Pancreas (tissue), 10 donors: ENCODE data around the gene MPRIP. TPM values are rescaled to one million over a fixed set of nuclear protein-coding genes. Genes with fewer than 3 reads are reported as not detected.

ENCODE experiments used
- ATAC-seq, 4 donors: fragments of 200-7000 bp; cut with Tn5 transposase; one replicate each; pipeline versions ENCODE4 v1.8.0 to v1.9.1; 2020; ENCODE audit warnings: mild to moderate bottlenecking in 4 of 4, moderate library complexity in 4 of 4
- DNase-seq, 6 donors: peaks; one replicate each; pipeline ENCODE4 v3.0.0-alpha.2; 2020
- FAIRE-seq: peaks from 2 replicates; lab custom pipeline; 2012; peaks lifted over from hg19 to GRCh38; lab: Jason Lieb, UNC
- H3K27ac ChIP-seq, 4 donors: fragments of 200-600 bp; sonication (generic); 1 replicate in 3 of 4; 2 replicates in 1 of 4; pipeline versions ENCODE4 v1.5.0 to v1.8.0; 2020
- H3K27me3 ChIP-seq, 4 donors: fragments of 200-600 bp; one replicate each; pipeline ENCODE4 v1.8.0; 2021
- H3K36me3 ChIP-seq, 3 donors: fragments of 200-600 bp; sonication (generic) in 1 of 3; one replicate each; pipeline versions ENCODE4 v1.5.0 to v1.8.0; 2020 to 2021
- H3K4me1 ChIP-seq, 3 donors: fragments of 200-600 bp; one replicate each; pipeline ENCODE4 v1.8.0; 2021
- H3K4me3 ChIP-seq, 4 donors: fragments of 200-600 bp; sonication (generic) in 2 of 4; one replicate each; pipeline versions ENCODE4 v1.5.0 to v1.8.0; 2020 to 2021
- H3K9me3 ChIP-seq, 4 donors: fragments of 200-600 bp; one replicate each; pipeline ENCODE4 v1.8.0; 2021
- WGBS, 2 donors: extraction: QIAGEN DNeasy Blood & Tissue Kit; methylation state at CpG; one replicate each; pipeline ENCODE4 v1.1.7; 2013; 5-methylcytosine and 5-hydroxymethylcytosine counted together
- intact Hi-C, 3 donors: fragments of 100-400 bp; cut with DNase I; formaldehyde crosslinking; loops; one replicate each; pipeline versions ENCODE4 v1.11.1 to v1.14.2; 2022
- polyA plus RNA-seq, 2 donors: library from polyadenylated mRNA; stranded (reverse); fragments of 200-250 nt; gene quantifications; one replicate each; pipeline ENCODE4 v1.2.3, GENCODE V29; 2013
- total RNA-seq, 6 donors: library from RNA; stranded (reverse); fragmentation: NEBNext Ultra II Directional in 4 of 6; extraction: Animal tissue kit (Norgen Biotek cat#: 25700) in 4 of 6; gene quantifications; one replicate each; pipeline versions ENCODE4 v1.2.1 to v1.2.4, GENCODE V29; 2021 to 2023
- TF ChIP-seq, protein P1 (sequence below), 4 donors: fragments of 200-600 bp; sonication (generic) in 3 of 4; IDR thresholded peaks; one replicate each; pipeline versions ENCODE4 v1.5.0 to v1.8.0; 2021; ENCODE audit warnings: antibody characterized with exemption in 4 of 4
- donor health status: healthy with polysubstance abuse.
- donor health status: DM: no; HTN: no; CAD: no; lungs with moderate emphysema.
- donor health status: DM: no; HTN: no; CAD: no.
- donor health status: control.
- donor health status: control.
- donor health status: Bipolar disorder and iron deficiency.
- donor health status: DM: yes; HTN: yes; CAD: no.
- donor health status: DM: no; HTN: no; CAD: no.
- donor health status: DM: no; HTN: no; CAD: no.
- donor health status: DM: yes; HTN: yes; CAD: no.

The MPRIP gene
- total and polyA plus RNA-seq, 8 donors, result 91.8 to 242 (median 107) TPM

DNA sequence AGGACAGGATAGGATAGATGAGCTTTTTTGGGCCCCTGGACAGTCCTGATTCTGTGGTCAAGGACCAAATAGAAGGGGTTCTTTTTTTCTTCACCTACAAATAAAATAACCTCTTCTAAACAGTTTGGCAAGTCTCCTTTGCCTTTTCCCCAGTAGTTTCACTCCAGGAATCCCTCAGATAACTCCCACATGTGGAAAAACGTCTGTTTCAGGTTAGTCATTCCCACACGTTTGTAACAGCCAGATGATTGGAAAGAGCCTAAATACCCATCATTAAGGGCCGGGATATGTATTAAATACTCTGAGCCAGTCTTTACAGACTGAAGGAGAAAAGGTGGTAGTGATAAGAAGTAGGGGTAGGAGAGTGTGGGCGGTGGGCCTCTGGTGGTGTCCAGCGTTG is 105.6 kb downstream of the MPRIP start:
- TF ChIP-seq, protein P1, sequence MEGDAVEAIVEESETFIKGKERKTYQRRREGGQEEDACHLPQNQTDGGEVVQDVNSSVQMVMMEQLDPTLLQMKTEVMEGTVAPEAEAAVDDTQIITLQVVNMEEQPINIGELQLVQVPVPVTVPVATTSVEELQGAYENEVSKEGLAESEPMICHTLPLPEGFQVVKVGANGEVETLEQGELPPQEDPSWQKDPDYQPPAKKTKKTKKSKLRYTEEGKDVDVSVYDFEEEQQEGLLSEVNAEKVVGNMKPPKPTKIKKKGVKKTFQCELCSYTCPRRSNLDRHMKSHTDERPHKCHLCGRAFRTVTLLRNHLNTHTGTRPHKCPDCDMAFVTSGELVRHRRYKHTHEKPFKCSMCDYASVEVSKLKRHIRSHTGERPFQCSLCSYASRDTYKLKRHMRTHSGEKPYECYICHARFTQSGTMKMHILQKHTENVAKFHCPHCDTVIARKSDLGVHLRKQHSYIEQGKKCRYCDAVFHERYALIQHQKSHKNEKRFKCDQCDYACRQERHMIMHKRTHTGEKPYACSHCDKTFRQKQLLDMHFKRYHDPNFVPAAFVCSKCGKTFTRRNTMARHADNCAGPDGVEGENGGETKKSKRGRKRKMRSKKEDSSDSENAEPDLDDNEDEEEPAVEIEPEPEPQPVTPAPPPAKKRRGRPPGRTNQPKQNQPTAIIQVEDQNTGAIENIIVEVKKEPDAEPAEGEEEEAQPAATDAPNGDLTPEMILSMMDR (IDR thresholded peaks at IDR 0.05), result no peak
- no peak overlapping the region for H3K27ac ChIP-seq
- intact Hi-C loops, result loop anchor here in 1 of 3 donors (10.0 kb wide), 1 partner anchor 143 kb away; no protein-coding TSS in a partner anchor
- H3K36me3 ChIP-seq, result peaks cover 0 to 78% (median 19%) of the 10 kb centered on the region in 3 donors
- FAIRE-seq, result no peak
- no peak for DNase-seq
- H3K4me1 ChIP-seq, result peaks cover 0 to 4% (median 0%) of the 10 kb centered on the region in 3 donors
- ATAC-seq, result no peak
- no peaks in the 10 kb centered on the region for H3K9me3 ChIP-seq
- no peak overlapping the region for H3K4me3 ChIP-seq
- WGBS, 2 donors, result 77 to 79% methylated on average over 5 of the region's 5 CpGs
- no peaks in the 10 kb centered on the region for H3K27me3 ChIP-seq

DNA sequence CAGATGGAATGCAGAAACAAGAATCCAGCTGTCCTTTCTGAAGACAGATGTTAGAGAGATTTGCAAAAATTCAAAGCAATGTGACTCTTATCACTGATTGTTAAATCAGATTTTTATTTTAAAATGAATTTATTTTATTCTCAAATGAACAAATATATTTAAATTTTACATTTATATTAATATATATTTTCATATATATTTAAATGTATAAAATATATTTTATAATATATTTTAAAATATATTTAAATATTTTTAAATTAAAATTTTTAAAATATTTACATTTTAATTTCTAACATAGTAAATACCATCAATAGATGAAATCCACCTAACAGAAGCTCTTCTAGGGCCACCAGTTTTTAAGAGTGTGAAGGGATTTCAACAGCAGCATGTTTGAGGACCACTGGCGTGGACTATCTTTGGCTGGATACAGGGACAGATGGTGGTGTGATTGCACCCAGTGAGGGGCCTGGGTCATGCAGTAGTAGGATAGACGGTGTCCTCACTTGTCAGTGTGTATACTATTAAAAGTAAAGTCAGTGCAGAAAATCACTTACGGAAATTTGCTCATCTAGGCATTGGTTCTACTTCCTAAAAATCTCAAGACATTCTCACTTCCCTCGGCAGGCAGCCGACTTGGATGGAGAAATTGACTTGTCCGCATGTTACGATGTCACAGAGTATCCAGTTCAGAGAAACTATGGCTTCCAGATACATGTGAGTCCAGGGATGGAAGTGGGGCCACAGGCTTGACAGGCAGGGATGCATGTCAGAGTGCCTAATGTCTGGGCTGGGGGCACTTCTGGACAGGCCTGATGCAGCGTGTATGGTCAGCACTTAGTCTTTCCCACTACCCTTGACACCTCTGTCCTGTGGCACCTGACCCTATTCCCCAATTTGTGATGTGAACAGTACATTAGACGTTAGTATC is 107.5 kb downstream of the MPRIP start:
- Histone ChIP-seq H3K27ac (peak overlapping the region in 1 of 4 donors; percentile 5), H3K27me3 (no peaks in the 10 kb centered on the region), H3K4me3 (no peak overlapping the region), H3K4me1 (peaks cover 0 to 4% (median 0%) of the 10 kb centered on the region in 3 donors), H3K9me3 (no peaks in the 10 kb centered on the region), H3K36me3 (peaks cover 0 to 70% (median 18%) of the 10 kb centered on the region in 3 donors)
- TF ChIP-seq, protein P1 (IDR thresholded peaks at IDR 0.05), result no peak
- ATAC-seq (no peak), FAIRE-seq (peak; percentile 94), DNase-seq (no peak)
- intact Hi-C loops, result loop anchor here in 1 of 3 donors (10.0 kb wide), 1 partner anchor 145 kb away; no protein-coding TSS in a partner anchor
- 91 to 93% methylated on average over 9 of the region's 9 CpGs for WGBS, 2 donors

DNA sequence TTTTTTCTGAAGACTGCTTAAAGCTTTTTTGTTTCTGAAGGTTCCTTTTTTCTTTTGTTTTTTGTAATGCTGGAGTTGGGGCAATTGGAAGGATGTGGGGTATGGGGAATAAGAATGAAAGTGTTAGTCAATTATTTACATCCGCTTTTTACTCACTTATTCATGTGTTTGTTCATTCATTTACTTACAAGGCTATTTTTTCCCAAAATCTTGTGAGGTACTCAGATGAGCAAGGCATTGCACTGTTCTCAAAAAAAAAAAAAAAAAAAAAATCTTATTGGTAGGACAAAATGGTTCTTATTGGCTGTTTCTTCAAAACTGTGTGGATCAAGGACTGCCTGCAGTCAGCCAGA is 108.2 kb downstream of the MPRIP start:
- intact Hi-C loops, result no loop called here
- peak overlapping the region in 1 of 4 donors; percentile 5 for H3K27ac ChIP-seq
- TF ChIP-seq, protein P1 (IDR thresholded peaks at IDR 0.05), result no peak
- no peak overlapping the region for H3K4me3 ChIP-seq
- FAIRE-seq, result no peak
- no peaks in the 10 kb centered on the region for H3K27me3 ChIP-seq
- DNase-seq, result no peak
- H3K9me3 ChIP-seq, result no peaks in the 10 kb centered on the region
- peaks cover 0 to 70% (median 21%) of the 10 kb centered on the region in 3 donors for H3K36me3 ChIP-seq
- 97% methylated on average over 1 of the region's 1 CpG for WGBS, 2 donors
- no peak for ATAC-seq
- peaks cover 0 to 4% (median 0%) of the 10 kb centered on the region in 3 donors for H3K4me1 ChIP-seq

DNA sequence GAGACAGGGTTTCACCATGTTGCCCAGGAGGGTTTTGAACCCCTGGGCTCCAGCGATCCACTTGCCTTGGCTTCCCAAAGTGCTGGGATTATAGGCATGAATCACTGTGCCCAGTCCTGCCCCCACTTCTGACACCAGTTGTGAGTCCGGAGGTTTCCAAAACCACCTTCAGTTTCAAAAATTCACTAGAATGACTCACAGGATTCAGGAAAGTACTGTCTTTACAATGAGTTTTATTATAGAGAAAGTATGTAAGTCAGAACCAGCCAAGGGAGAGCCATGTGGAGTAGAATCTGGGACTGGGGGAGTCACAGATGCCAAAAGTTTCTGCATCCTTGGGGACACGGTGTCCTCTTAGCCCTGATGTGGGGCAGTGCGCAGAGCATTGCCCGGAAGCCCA is 108.8 kb downstream of the MPRIP start:
- peaks cover 0 to 4% (median 0%) of the 10 kb centered on the region in 3 donors for H3K4me1 ChIP-seq
- H3K27me3 ChIP-seq, result no peaks in the 10 kb centered on the region
- H3K9me3 ChIP-seq, result no peaks in the 10 kb centered on the region
- H3K4me3 ChIP-seq, result no peak overlapping the region
- TF ChIP-seq, protein P1 (IDR thresholded peaks at IDR 0.05), result no peak
- no peak overlapping the region for H3K27ac ChIP-seq
- intact Hi-C loops, result no loop called here
- peaks cover 4 to 70% (median 24%) of the 10 kb centered on the region in 3 donors for H3K36me3 ChIP-seq
- DNase-seq (no peak), ATAC-seq (no peak), FAIRE-seq (no peak)
- WGBS, 2 donors, result 95 to 98% methylated on average over 5 of the region's 5 CpGs
